Measurements from ENCODE around the gene TBC1D16.

DNA sequence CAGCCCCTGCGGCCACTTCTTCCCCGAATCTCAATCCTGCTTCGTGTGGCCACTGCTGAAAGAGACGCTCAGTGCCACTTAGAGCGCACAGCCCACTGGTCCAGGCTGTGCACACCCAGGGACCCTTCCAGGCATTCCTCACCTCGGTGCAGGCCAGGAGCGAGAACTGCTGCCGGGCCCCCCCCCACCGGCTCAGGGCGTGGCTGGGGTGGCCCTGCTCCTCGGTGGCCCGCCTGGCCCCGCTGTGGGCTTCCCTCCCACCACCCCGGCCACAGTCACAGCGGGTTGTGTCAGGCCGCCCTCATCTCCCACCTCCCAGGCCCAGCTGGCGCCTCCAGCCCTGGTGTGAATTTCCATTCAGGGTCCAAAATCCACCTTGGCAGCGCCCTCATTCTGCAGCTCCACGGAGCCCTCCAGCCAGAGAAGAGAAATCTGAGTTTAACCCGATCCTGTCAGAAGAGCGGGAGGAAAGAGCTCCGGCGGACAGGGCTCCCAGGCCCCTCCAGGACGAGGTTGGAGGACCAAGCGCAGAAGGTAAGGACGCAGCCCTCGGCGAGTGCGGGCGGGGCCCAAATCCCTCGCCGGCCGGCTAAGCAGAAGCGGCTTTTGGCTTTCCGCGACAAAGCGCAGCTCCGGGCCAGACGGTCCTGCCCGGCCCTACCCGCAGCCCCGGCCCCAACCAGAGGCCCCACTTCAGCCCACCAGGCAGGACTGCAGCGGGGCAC lies 12.0 kb downstream of the TBC1D16 start:
- TF ChIP-seq, protein P1, sequence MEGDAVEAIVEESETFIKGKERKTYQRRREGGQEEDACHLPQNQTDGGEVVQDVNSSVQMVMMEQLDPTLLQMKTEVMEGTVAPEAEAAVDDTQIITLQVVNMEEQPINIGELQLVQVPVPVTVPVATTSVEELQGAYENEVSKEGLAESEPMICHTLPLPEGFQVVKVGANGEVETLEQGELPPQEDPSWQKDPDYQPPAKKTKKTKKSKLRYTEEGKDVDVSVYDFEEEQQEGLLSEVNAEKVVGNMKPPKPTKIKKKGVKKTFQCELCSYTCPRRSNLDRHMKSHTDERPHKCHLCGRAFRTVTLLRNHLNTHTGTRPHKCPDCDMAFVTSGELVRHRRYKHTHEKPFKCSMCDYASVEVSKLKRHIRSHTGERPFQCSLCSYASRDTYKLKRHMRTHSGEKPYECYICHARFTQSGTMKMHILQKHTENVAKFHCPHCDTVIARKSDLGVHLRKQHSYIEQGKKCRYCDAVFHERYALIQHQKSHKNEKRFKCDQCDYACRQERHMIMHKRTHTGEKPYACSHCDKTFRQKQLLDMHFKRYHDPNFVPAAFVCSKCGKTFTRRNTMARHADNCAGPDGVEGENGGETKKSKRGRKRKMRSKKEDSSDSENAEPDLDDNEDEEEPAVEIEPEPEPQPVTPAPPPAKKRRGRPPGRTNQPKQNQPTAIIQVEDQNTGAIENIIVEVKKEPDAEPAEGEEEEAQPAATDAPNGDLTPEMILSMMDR (IDR thresholded peaks at IDR 0.05), result no peak
- TF ChIP-seq POLR2A (IDR thresholded peaks at IDR 0.05), result no peak

All from Peyer's patch (tissue), 4 donors.